Fibroblast of lung (primary cell): Measurements from ENCODE around the gene ZNF469. TPM values are rescaled to one million over a fixed set of nuclear protein-coding genes. Genes with fewer than 3 reads are reported as not detected.

Experiments used
- DNase-seq, 2 donors: peaks; one replicate each; pipeline versions ENCODE4 v3.0.0 to v3.0.0-alpha.2; 2010; ENCODE audit warnings: low read depth in 2 of 2
- H2AFZ ChIP-seq: 2 replicates; pipeline ENCODE4 v1.5.1; 2012; ENCODE audit warnings: low read length, control low read depth, inconsistent platforms
- H3K27ac ChIP-seq: 2 replicates; pipeline ENCODE4 v1.5.1; 2011; ENCODE audit warnings: low read length, control low read depth; ENCODE audit not compliant: insufficient read depth
- H3K27me3 ChIP-seq: 2 replicates; pipeline ENCODE4 v1.5.1; 2011; ENCODE audit warnings: mild to moderate bottlenecking, low read length; ENCODE audit not compliant: control insufficient read depth, insufficient read depth
- H3K36me3 ChIP-seq: 2 replicates; pipeline ENCODE4 v1.5.1; 2011; ENCODE audit warnings: low read length; ENCODE audit not compliant: control insufficient read depth, insufficient read depth
- H3K4me1 ChIP-seq: 2 replicates; pipeline ENCODE4 v1.5.1; 2011; ENCODE audit warnings: low read length; ENCODE audit not compliant: control insufficient read depth, insufficient read depth; ENCODE audit errors: extremely low read depth
- H3K4me2 ChIP-seq: 2 replicates; pipeline ENCODE4 v1.5.1; 2011; ENCODE audit warnings: low read length, control low read depth; ENCODE audit not compliant: insufficient read depth; ENCODE audit errors: extremely low read depth
- H3K4me3 ChIP-seq, 4 experiments: fragments of 200-600 bp in 1 of 4; sonication (generic) in 1 of 4; replicated peaks in 1 of 4; 2 replicates each; pipeline ENCODE4 v1.5.1; 2011 to 2016; ENCODE audit warnings: low read length in 4 of 4, low read depth in 3 of 4, mild to moderate bottlenecking in 3 of 4, control low read depth in 2 of 4, inconsistent platforms in 1 of 4, mixed read lengths in 1 of 4; ENCODE audit not compliant: insufficient read depth in 1 of 4; ENCODE audit errors: control extremely low read depth in 1 of 4
- H3K79me2 ChIP-seq: 2 replicates; pipeline ENCODE4 v1.5.1; 2012; ENCODE audit warnings: mild to moderate bottlenecking, low read length, inconsistent platforms; ENCODE audit not compliant: control insufficient read depth, insufficient read depth
- H3K9ac ChIP-seq: 2 replicates; pipeline ENCODE4 v1.5.1; 2011; ENCODE audit warnings: mild to moderate bottlenecking, low read length, control low read depth; ENCODE audit not compliant: insufficient read depth
- H3K9me3 ChIP-seq: 2 replicates; pipeline ENCODE4 v1.5.1; 2012; ENCODE audit warnings: low read depth, low read length; ENCODE audit not compliant: control insufficient read depth, insufficient read depth
- H4K20me1 ChIP-seq: 2 replicates; pipeline ENCODE4 v1.5.1; 2011; ENCODE audit warnings: low read length; ENCODE audit not compliant: control insufficient read depth, insufficient read depth; ENCODE audit errors: extremely low read depth
- CTCF ChIP-seq, 2 donors: IDR thresholded peaks in 1 of 2; conservative IDR thresholded peaks in 1 of 2; 1 replicate in 1 of 2; 2 replicates in 1 of 2; pipeline ENCODE4 v1.5.1; 2011 to 2012; ENCODE audit warnings: low read length in 2 of 2, control low read depth in 1 of 2, inconsistent platforms in 1 of 2, low read depth in 1 of 2, mild to moderate bottlenecking in 1 of 2
- EZH2 ChIP-seq: IDR thresholded peaks from 2 replicates; pipeline ENCODE4 v1.5.1; 2012; ENCODE audit warnings: low read length, control low read depth, mild to moderate bottlenecking; ENCODE audit errors: missing control alignments
- polyA plus RNA-seq, 2 donors: library from polyadenylated mRNA; depleted of rRNA in 1 of 2; stranded (reverse) in 1 of 2; unstranded in 1 of 2; fragments of >200 nt; gene quantifications; 2 replicates each; pipeline ENCODE4 v1.2.1, GENCODE V29; 2011 to 2012; ENCODE audit warnings: missing spikeins in 1 of 2
- total RNA-seq: library from RNA; depleted of rRNA; stranded (reverse); fragments of >200 nt; gene quantifications from 2 replicates; pipeline ENCODE4 v1.2.1, GENCODE V29; 2014

ZNF469 gene
- total and polyA plus RNA-seq, 2 donors (not counting 1 experiment from before 2014, with no cell fraction given): 0.82 to 1.5 TPM

DNA sequence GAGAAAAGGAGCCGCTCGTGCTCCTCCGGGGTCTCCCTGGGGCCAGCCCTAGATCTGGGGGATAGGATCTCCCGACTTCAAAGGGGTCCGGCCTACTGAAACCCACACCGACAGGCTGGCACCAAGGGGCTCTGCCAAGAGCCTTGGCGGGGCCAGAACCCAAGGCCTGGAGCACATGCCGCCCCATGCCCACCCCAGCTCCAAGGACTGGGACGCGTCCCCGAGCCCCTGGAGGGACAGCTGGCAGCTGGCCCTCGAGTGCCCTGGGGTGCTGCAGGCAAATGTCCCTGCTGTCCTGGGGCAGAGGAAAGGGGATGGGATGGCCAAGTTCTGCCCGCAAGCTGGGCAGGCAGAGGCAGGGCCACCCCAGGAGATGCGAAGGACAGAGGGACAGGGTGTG lies 38.5 kb downstream of the ZNF469 start:
- Histone ChIP-seq H4K20me1 (no peaks in the 10 kb centered on the region), H3K9me3 (no peaks in the 10 kb centered on the region), H3K36me3 (no peaks in the 10 kb centered on the region), H3K9ac (no peak overlapping the region), H3K4me1 (no peaks in the 10 kb centered on the region), H3K27me3 (no peaks in the 10 kb centered on the region), H2AFZ (no peak overlapping the region), H3K79me2 (no peaks in the 10 kb centered on the region), H3K4me3 (no peak overlapping the region), H3K4me2 (no peak overlapping the region), H3K27ac (no peak overlapping the region)
- no peak for DNase-seq
- no peak for TF ChIP-seq EZH2
- TF ChIP-seq CTCF (conservative IDR thresholded peaks at IDR 0.05 in 1 of 2, IDR thresholded peaks at IDR 0.05 in 1 of 2; ENCODE audit: low read depth in 1 of 2, low read length in 2 of 2): no peak

DNA sequence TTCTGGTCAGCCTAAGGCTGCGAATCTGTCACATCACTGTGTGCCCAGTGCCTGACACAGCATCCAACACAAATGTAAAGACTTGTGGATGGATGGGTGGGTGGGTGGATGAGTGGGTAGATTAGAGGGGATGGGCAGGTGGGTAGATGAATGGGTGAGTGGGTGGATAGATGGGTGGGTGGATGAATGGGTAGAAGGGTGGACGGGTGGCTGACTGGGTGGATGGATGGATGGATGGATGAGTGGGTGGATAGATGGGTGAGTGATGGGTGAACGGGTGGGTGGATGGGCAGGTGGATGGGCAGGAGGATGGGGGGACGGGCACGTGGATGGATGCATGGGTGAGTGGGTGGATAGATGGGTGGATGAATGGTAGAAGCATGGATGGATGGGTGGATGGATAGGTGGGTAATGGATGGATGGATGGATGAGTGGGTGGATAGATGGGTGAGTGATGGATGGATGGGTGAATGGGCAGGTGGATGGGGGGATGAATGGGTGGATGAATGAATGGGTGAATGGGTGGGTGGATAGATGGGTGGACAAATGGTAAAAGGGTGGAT lies 39.2 kb downstream of the ZNF469 start:
- no peak for DNase-seq
- no peak for TF ChIP-seq CTCF (conservative IDR thresholded peaks at IDR 0.05 in 1 of 2, IDR thresholded peaks at IDR 0.05 in 1 of 2; ENCODE audit: low read depth in 1 of 2, low read length in 2 of 2)
- no peak for TF ChIP-seq EZH2
- H3K4me1 ChIP-seq: no peaks in the 10 kb centered on the region
- H2AFZ ChIP-seq: no peak overlapping the region
- no peaks in the 10 kb centered on the region for H3K79me2 ChIP-seq
- no peaks in the 10 kb centered on the region for H3K9me3 ChIP-seq
- H3K4me3 ChIP-seq: no peak overlapping the region
- no peaks in the 10 kb centered on the region for H4K20me1 ChIP-seq
- no peaks in the 10 kb centered on the region for H3K36me3 ChIP-seq
- H3K27ac ChIP-seq: no peak overlapping the region
- H3K9ac ChIP-seq: no peak overlapping the region
- H3K4me2 ChIP-seq: no peak overlapping the region
- H3K27me3 ChIP-seq: no peaks in the 10 kb centered on the region

DNA sequence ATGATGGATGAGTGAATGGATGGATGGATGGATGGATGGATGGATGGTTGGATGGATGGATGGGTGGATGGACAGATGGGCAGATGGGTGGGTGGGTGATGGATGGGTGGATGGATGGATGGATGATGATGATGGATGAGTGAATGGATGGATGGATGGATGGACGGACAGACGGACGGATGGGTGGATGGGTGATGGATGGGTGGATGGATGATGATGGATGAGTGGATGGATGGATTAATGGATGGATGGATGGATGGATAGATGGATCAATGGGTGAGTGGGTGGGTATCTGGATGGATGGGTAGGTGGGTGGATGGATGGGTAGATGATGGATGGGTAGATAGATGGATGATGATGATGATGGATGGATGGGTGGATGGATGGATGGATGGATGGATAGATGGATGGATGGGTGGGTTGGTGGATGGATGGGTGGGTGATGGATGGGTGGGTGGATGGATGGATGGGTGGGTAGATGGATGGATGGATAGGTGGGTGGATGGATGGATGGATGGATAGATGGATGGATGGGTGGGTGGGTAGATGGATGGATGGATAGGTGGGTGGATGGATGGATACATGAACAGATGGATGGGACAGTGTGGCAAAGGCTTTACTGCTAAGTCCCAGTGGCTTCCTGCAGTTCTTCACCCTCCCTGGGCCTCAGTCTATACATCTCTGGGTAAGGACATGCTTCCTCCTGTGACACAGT lies 40.1 kb downstream of the ZNF469 start:
- Histone ChIP-seq H4K20me1 (no peaks in the 10 kb centered on the region), H2AFZ (no peak overlapping the region), H3K27me3 (no peaks in the 10 kb centered on the region), H3K4me3 (no peak overlapping the region), H3K79me2 (no peaks in the 10 kb centered on the region), H3K9me3 (no peaks in the 10 kb centered on the region), H3K9ac (no peak overlapping the region), H3K4me2 (no peak overlapping the region), H3K36me3 (no peaks in the 10 kb centered on the region), H3K4me1 (no peaks in the 10 kb centered on the region), H3K27ac (no peak overlapping the region)
- no peak for DNase-seq
- TF ChIP-seq EZH2 (no peak), CTCF (conservative IDR thresholded peaks at IDR 0.05 in 1 of 2, IDR thresholded peaks at IDR 0.05 in 1 of 2; ENCODE audit: low read depth in 1 of 2, low read length in 2 of 2) (no peak)
